Activated B cell treated with CpG ODN at 0.5 μM for 24 hours (primary cell): ENCODE data around the gene ARHGAP24. TPM values are rescaled to one million over a fixed set of nuclear protein-coding genes. Genes with fewer than 3 reads are reported as not detected.
A peak's percentile ranks its signal among the peaks of the same experiment; 100 is the strongest.

ENCODE experiments used
- ATAC-seq: fragments of 200-7000 bp; cut with Tn5 transposase; one replicate; pipeline ENCODE4 v1.10.0; 2021; ENCODE audit warnings: low read depth, mild to moderate bottlenecking, moderate library complexity
- CTCF ChIA-PET: fragments of 350-600 bp; sonication (Branson Sonifier 250); formaldehyde crosslinking; loops from one replicate; lab custom pipeline; 2021; ENCODE audit warnings: antibody characterized with exemption; lab: Charles Lee
- POLR2A ChIA-PET: fragments of 350-600 bp; sonication (Branson Sonifier 250); formaldehyde crosslinking; loops from one replicate; lab custom pipeline; 2021; ENCODE audit warnings: antibody characterized with exemption; lab: Charles Lee
- DNase-seq: peaks from one replicate; pipeline ENCODE4 v3.0.0; 2022
- H3K27ac Mint-ChIP-seq: one replicate; pipeline ENCODE4 v1.8.0; 2020; ENCODE audit warnings: mixed read lengths
- H3K27me3 Mint-ChIP-seq: one replicate; pipeline ENCODE4 v1.8.0; 2021; ENCODE audit warnings: mixed read lengths
- H3K36me3 Mint-ChIP-seq: one replicate; pipeline ENCODE4 v1.8.0; 2021; ENCODE audit warnings: low read depth, mixed read lengths
- H3K4me1 Mint-ChIP-seq: one replicate; pipeline ENCODE4 v1.8.0; 2021; ENCODE audit warnings: mixed read lengths
- H3K4me3 Mint-ChIP-seq: one replicate; pipeline ENCODE4 v1.8.0; 2020; ENCODE audit warnings: mild to moderate bottlenecking, mixed read lengths
- H3K9me3 Mint-ChIP-seq: one replicate; pipeline ENCODE4 v1.8.0; 2020; ENCODE audit warnings: mixed read lengths
- CTCF ChIP-seq: fragments of 200-600 bp; IDR thresholded peaks from one replicate; pipeline ENCODE4 v1.8.0; 2022; ENCODE audit warnings: antibody characterized with exemption, mild to moderate bottlenecking
- intact Hi-C: fragments of 100-400 bp; cut with micrococcal nuclease; formaldehyde crosslinking; loops from one replicate; pipeline ENCODE4 v1.15.1; 2024
- total RNA-seq: library from RNA; stranded (reverse); gene quantifications from 2 replicates; pipeline ENCODE4 v1.2.3, GENCODE V29; 2022

ARHGAP24 gene
- total RNA-seq, 1 donor from 2014 or later = 231 TPM

GRCh38 chr4:85707611-85708010 lies 232.7 kb downstream of the ARHGAP24 start:
- ATAC-seq (peak; percentile 66), DNase-seq (no peak)
- ChIA-PET POLR2A (interaction anchor here (0.6 to 1.9 kb wide), 6 partner anchors 9 to 232 kb away, joined by 3 to 4 read pairs (median 3); partner anchors contain the start of gene ARHGAP24), CTCF (interaction anchor here (0.7 to 0.8 kb wide), 2 partner anchors 28 to 51 kb away, joined by 3 read pairs; no protein-coding TSS in a partner anchor)
- intact Hi-C loops = loop anchor here (1.0 to 10.0 kb wide), 3 partner anchors 10 to 1297 kb away; no protein-coding TSS in a partner anchor
- Mint-ChIP-seq H3K27me3 (no peaks in the 10 kb centered on the region), H3K4me1 (peaks cover 66% of the 10 kb centered on the region), H3K27ac (peak overlapping the region; percentile 84), H3K36me3 (peaks cover 31% of the 10 kb centered on the region), H3K9me3 (peaks cover 5% of the 10 kb centered on the region), H3K4me3 (peak overlapping the region; percentile 59)
- no peak for TF ChIP-seq CTCF

GRCh38 chr4:85708468-85708867 lies 233.5 kb downstream of the ARHGAP24 start:
- H3K4me3 Mint-ChIP-seq = peak overlapping the region; percentile 39
- intact Hi-C loops = loop anchor here (1.0 to 10.0 kb wide), 3 partner anchors 9 to 1296 kb away; no protein-coding TSS in a partner anchor
- H3K36me3 Mint-ChIP-seq = peaks cover 32% of the 10 kb centered on the region
- DNase-seq (no peak), ATAC-seq (no peak)
- H3K27me3 Mint-ChIP-seq = no peaks in the 10 kb centered on the region
- H3K9me3 Mint-ChIP-seq = peaks cover 5% of the 10 kb centered on the region
- ChIA-PET CTCF (no interaction called here), POLR2A (interaction anchor here (0.6 to 1.9 kb wide), 4 partner anchors 17 to 233 kb away, joined by 3 to 7 read pairs (median 4); partner anchors contain the start of gene ARHGAP24)
- no peak for TF ChIP-seq CTCF
- peaks cover 64% of the 10 kb centered on the region for H3K4me1 Mint-ChIP-seq
- H3K27ac Mint-ChIP-seq = peak overlapping the region; percentile 78

- POLR2A ChIA-PET = interaction anchor here (2.2 kb wide), 1 partner anchor 11 kb away, joined by 6 read pairs; no protein-coding TSS in a partner anchor
- peak overlapping the region; percentile 42 for H3K27ac Mint-ChIP-seq
- H3K4me1 Mint-ChIP-seq = peaks cover 69% of the 10 kb centered on the region
- H3K4me3 Mint-ChIP-seq = no peak overlapping the region
- intact Hi-C loops = loop anchor here (1.0 kb wide), 1 partner anchor 12 kb away; no protein-coding TSS in a partner anchor
- peak; percentile 73 for ATAC-seq
- H3K9me3 Mint-ChIP-seq = no peaks in the 10 kb centered on the region
- no peak for TF ChIP-seq CTCF
- H3K27me3 Mint-ChIP-seq = no peaks in the 10 kb centered on the region
- peaks cover 23% of the 10 kb centered on the region for H3K36me3 Mint-ChIP-seq
- DNase-seq = no peak
- CTCF ChIA-PET = no interaction called here
These were observed 238.1 kb downstream of the ARHGAP24 start for GRCh38 chr4:85713005-85713404.

GRCh38 chr4:85715991-85716737 lies 241.2 kb downstream of the ARHGAP24 start:
- Mint-ChIP-seq H3K4me1 (peaks cover 55% of the 10 kb centered on the region), H3K27ac (peak overlapping the region; percentile 30), H3K36me3 (peaks cover 13% of the 10 kb centered on the region), H3K4me3 (no peak overlapping the region), H3K9me3 (no peaks in the 10 kb centered on the region), H3K27me3 (no peaks in the 10 kb centered on the region)
- ATAC-seq (no peak), DNase-seq (no peak)
- ChIA-PET POLR2A (interaction anchor here (0.6 to 0.9 kb wide), 2 partner anchors 9 to 1356 kb away, joined by 3 to 5 read pairs; no protein-coding TSS in a partner anchor), CTCF (interaction anchor here (1.5 kb wide), 1 partner anchor 31 kb away, joined by 4 read pairs; no protein-coding TSS in a partner anchor)
- intact Hi-C loops = no loop called here
- TF ChIP-seq CTCF = no peak

- Mint-ChIP-seq H3K27me3 (no peaks in the 10 kb centered on the region), H3K4me3 (no peak overlapping the region), H3K36me3 (peaks cover 22% of the 10 kb centered on the region), H3K27ac (peak overlapping the region; percentile 26), H3K4me1 (peaks cover 50% of the 10 kb centered on the region), H3K9me3 (no peaks in the 10 kb centered on the region)
- ChIA-PET POLR2A (interaction anchor here (0.7 to 0.9 kb wide), 2 partner anchors 10 to 16 kb away, joined by 3 read pairs; no protein-coding TSS in a partner anchor), CTCF (interaction anchor here (1.5 kb wide), 1 partner anchor 30 kb away, joined by 4 read pairs; no protein-coding TSS in a partner anchor)
- intact Hi-C loops = loop anchor here (1.0 kb wide), 1 partner anchor 9 kb away; no protein-coding TSS in a partner anchor
- DNase-seq (no peak), ATAC-seq (no peak)
- no peak for TF ChIP-seq CTCF
These were observed 242.4 kb downstream of the ARHGAP24 start for GRCh38 chr4:85717351-85717750.
